Suppressor macrophage treated with lipopolysaccharide for 4 hours (primary cell): Measurements from ENCODE around the gene ANO8.
"Not testable (repeated sequence)": the region's sequence is repeated elsewhere in the genome, so short reads cannot be mapped to it uniquely, and the experiment has no call there.

Experiments
- DNase-seq: peaks from one replicate; pipeline ENCODE4 v3.0.0-alpha.2; 2020

The ANO8 gene

DNA sequence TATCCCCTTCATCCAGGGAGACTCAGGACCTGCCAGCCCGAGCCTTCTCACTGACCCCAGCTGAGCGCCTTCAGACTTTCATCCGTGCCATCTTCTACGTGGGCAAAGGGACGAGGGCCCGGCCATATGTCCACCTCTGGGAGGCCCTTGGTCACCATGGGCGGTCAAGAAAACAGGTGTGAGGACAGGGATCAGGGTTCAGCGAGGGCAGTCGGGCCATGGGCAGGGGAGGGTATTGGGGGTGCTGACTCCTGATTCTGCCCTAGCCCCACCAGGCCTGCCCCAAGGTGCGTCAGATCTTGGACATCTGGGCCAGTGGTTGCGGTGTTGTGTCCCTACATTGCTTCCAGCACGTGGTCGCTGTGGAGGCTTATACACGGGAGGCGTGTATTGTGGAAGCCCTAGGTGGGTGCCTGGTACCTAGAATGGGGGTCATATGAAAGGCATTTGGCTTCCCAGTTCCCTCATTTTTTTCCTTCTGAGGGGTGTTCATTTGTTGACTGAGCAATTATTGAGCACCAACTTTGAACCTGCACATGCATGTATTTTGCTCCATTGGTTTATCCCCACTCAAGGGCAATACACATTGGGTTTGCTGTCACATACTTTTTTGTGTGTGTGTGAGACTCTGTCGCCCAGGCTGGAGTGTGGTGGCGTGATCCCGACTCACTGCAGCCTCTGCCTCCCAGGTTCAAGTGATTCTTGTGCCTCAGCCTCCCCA, 49.1 kb downstream of the ANO8 start:
- no peak for DNase-seq

DNA sequence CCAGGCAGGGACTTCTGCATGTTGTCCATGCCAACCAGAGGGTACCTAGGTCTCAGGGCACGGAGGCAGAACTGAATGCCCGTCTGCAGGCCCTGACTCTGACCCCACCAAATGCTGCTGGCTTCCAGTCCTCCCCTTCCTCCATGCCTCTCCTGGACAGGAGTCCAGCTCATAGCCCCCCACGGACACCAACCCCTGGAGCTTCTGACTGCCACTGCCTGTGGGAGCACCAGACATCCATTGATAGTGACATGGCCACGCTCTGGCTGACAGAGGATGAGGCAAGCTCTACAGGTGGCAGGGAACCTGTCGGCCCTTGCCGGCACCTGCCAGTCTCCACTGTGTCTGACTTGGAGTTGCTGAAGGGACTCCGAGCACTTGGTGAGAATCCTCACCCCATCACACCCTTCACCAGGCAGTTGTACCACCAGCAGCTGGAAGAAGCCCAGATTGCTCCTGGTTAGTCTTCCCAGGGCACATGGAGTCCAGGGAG, 51.1 kb downstream of the ANO8 start:
- DNase-seq: no peak

DNA sequence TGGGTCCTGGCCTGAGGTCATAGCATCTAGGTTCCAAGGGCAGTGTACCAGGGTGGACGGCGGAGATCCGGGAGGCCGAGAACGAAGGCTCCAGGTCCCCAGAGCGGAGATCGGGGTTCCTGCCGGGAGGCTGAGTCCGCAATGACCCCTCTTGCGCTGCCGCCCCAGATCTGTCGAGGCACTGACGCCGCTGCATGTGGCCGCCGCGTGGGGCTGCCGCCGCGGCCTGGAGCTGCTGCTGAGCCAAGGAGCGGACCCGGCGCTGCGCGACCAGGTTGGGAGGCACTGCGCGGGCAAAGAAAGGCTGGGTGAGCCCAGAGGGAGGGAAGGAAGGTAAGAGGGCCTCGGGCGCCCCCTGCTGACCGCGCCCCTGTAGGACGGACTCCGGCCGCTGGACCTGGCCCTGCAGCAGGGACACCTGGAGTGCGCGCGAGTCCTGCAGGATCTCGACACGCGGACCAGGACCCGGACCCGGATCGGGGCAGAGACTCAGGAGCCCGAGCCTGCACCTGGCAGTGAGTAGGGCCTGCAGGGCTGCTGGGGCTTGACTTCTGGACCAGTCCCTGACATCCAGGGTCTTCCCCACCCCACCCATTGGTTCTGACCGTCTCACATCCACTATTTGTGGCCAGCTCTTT, 52.0 kb downstream of the ANO8 start:
- DNase-seq: peak; percentile 88

DNA sequence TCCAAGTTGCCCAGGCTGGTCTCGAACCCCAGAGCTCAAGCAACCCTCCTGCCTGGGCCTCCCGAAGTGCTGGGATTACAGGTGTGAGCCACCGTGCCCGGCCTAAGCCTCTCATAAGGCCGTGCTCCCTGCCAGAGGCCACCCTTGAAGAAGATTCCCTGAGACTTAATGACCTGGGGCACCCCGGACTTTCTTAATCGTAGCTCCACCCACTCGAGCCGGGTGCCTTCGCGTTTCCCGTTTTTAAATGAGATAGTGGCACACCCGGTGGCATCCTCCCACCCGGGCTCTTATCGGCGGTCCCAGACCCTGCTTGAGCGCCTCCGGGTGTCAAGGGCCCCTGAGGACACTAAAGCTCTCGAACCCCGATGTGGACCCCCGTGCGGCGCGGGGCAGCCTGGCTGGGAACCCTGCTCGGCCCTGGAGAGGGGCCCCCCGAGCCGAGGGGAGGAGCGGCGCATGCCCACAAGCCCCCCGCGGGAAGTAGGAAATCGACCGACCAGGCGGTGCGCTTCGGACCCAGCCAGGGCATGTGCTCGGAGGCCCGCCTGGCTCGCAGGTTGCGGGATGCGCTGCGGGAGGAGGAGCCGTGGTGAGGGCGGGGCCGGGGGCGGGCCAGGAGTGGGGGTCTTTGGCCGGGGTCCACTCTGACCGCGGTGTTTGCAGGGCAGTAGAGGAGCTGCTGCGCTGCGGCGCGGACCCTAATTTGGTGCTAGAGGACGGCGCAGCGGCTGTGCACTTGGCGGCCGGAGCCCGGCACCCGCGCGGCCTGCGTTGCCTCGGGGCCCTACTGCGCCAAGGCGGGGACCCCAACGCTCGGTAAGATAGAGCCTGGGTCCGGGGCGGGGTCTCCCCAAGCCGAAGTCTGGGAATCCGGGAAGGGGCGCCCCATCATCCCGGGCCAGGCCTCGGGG, 53.0 kb downstream of the ANO8 start, which contains the start of gene ANKLE1:
Gene ANKLE1 (plus strand): TSS at position 511 of the 914 bp plus-strand sequence. CDS start 20 bp downstream, at position 531.
- DNase-seq: peak; percentile 83

DNA sequence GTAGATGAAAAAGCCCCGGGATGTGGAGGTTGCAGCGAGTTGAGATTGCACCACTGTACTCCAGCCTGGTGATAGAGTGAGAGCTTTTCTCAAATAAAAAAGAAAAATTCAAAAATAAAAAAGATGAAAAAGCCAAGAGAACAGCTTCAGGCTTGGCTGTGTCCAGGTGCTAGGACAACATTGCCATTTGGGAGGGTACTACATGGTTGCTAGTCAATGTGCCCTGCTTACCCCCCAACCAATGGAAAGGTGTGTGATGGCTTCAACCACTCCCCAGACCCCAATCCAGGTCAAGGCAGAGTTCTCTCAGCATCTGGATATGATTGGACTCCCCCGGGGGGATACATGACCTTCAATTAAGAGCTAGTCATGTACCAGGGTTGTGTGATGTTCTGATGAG, 55.2 kb downstream of the ANO8 start:
- DNase-seq: no peak

DNA sequence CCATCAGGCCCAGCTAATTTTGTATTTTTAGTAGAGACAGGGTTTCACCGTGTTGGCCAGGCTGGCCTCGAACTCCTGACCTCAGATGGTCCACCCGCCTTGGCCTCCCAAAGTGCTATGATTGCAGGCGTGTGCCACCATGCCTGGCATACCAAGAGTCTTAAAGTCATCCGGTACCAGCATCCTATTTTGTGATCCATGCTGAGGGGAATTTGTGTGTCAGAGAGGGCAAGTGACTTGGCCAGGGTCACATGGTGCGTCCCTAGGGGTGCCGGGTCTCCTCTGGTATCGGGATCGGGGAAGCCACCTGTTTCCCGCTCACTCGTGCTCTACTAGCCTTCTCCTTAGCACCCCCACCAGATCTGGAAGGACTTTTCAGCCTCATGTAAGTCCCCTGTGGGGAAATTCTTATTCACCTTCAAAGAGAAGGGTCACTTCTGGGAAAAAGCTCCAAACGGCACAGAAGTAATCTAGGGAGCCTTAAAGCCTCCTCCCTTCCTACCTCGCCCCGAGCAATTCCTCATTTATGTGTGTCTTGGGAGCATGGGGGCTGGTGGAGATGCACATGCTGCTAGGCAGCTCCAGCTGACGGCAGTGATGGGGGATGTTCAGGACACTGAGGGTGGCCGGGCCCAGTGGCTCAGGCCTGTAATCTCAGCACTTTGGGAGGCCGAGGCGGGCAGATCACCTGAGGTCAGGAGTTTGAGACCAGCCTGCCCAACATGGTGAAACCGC, 59.0 kb downstream of the ANO8 start:
- no peak for DNase-seq

DNA sequence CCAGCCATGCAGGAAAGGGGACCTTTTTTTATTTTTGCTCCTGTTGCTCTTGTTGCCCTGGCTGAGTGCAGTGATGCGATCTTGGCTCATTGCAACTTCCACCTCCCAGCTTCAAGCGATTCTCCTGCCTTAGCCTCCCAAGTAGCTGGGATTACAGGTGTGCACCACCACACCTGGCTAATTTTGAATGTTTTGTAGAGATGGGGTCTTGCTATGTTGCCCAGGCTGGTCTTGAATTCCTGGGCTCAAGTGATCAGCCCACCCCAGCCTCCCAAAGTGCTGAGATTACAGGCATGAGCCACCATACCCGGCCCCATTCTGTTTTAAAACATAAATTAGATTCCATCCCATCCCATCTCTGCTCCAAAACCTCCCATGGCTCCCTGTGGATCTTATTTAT, 59.8 kb downstream of the ANO8 start:
- DNase-seq: not testable (repeated sequence)
